Suprapubic skin (tissue), 4 donors: ENCODE results near the gene SEMA5A.

Source experiments
- CTCF ChIP-seq, 2 donors: fragments of 200-600 bp in 1 of 2; fragments of 450-650 bp in 1 of 2; sonication (generic) in 1 of 2; IDR thresholded peaks; one replicate each; pipeline ENCODE4 v1.5.1; 2016 to 2019; ENCODE audit warnings: antibody characterized with exemption in 2 of 2, mild to moderate bottlenecking in 1 of 2, moderate library complexity in 1 of 2
- EP300 ChIP-seq: sonication (generic); formaldehyde crosslinking; IDR thresholded peaks from one replicate; pipeline ENCODE4 v1.6.1; 2017; ENCODE audit warnings: antibody characterized with exemption
- POLR2A ChIP-seq, 2 donors: fragments of 450-650 bp; IDR thresholded peaks; one replicate each; pipeline ENCODE4 v1.6.1; 2017; ENCODE audit warnings: antibody characterized with exemption in 2 of 2, mild to moderate bottlenecking in 2 of 2, moderate library complexity in 2 of 2
- POLR2AphosphoS5 ChIP-seq, 3 donors: sonication (generic); formaldehyde crosslinking; IDR thresholded peaks; one replicate each; pipeline ENCODE4 v1.6.1; 2017; ENCODE audit warnings: antibody characterized with exemption in 3 of 3

- TF ChIP-seq CTCF (IDR thresholded peaks at IDR 0.05) (no peak), EP300 (no peak), POLR2A (IDR thresholded peaks at IDR 0.05) (no peak), POLR2AphosphoS5 (IDR thresholded peaks at IDR 0.05) (no peak)
Measured at GRCh38 chr5:9230355-9230754, 315.5 kb downstream of the SEMA5A start.
